Measurements from ENCODE around the gene DYSF.

Gene DYSF

GRCh38 chr2:71530641-71531332 is 77.4 kb downstream of the DYSF start:
- H3K4me1 ChIP-seq (ENCODE audit: control insufficient read depth in 1 of 2, insufficient read depth in 1 of 2, low read depth in 1 of 2, low read length in 1 of 2): peaks cover 12 to 13% of the 10 kb centered on the region in 2 experiments
- no peak for TF ChIP-seq CTCF (IDR thresholded peaks at IDR 0.05)
- H3K27ac ChIP-seq: peak overlapping the region; percentile 62
- H3K27me3 ChIP-seq: no peaks in the 10 kb centered on the region
- no peaks in the 10 kb centered on the region for H3K9me3 ChIP-seq
- H3K36me3 ChIP-seq: peaks cover 100% of the 10 kb centered on the region
- H3K4me3 ChIP-seq (ENCODE audit: low read depth in 1 of 2, low read length in 1 of 2): no peak overlapping the region

DNA sequence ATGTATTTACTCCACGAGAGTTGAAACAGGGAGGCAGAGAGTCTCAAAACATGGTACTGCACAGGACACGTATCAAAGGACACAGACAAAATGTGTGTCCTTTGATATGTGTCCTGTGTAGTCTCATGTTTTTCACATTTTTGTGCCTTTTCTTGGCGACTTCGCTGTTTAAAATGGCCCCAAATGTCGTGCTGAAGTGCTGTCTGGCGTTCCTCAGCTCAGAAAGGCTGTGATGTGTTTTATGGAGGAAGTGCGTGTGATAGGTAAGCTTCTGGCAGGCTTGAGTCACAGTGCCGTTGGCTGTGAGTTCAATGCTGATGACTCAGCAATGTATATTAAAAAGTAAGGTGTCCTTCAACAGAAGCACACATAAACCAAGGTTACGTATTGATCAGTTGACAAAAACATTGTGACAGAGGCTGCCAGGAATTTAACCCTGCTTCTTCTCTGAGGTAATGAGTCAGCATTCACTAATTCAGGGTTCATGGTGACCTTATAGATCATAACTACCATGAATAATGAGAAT is 78.2 kb downstream of the DYSF start:
- Histone ChIP-seq H3K9me3 (no peaks in the 10 kb centered on the region), H3K27ac (peak overlapping the region; percentile 62), H3K4me1 (ENCODE audit: control insufficient read depth in 1 of 2, insufficient read depth in 1 of 2, low read depth in 1 of 2, low read length in 1 of 2) (peaks cover 12 to 13% of the 10 kb centered on the region in 2 experiments)

GRCh38 chr2:71532327-71532726 is 79.0 kb downstream of the DYSF start:
- Histone ChIP-seq H3K27ac (peak overlapping the region; percentile 62), H3K36me3 (peaks cover 100% of the 10 kb centered on the region), H3K4me1 (ENCODE audit: control insufficient read depth in 1 of 2, insufficient read depth in 1 of 2, low read depth in 1 of 2, low read length in 1 of 2) (peaks cover 12 to 13% of the 10 kb centered on the region in 2 experiments)

More for the DNA sequence above, 78.2 kb downstream of the DYSF start:
- Histone ChIP-seq H3K4me3 (ENCODE audit: low read depth in 1 of 2, low read length in 1 of 2) (no peak overlapping the region), H3K36me3 (peaks cover 100% of the 10 kb centered on the region), H3K27me3 (no peaks in the 10 kb centered on the region)
- no peak for TF ChIP-seq CTCF (IDR thresholded peaks at IDR 0.05)

GRCh38 chr2:71534201-71534600 is 80.8 kb downstream of the DYSF start:
- Histone ChIP-seq H3K36me3 (peaks cover 100% of the 10 kb centered on the region), H3K4me3 (ENCODE audit: low read depth in 1 of 2, low read length in 1 of 2) (no peak overlapping the region), H3K27me3 (no peaks in the 10 kb centered on the region), H3K9me3 (no peaks in the 10 kb centered on the region), H3K4me1 (ENCODE audit: control insufficient read depth in 1 of 2, insufficient read depth in 1 of 2, low read depth in 1 of 2, low read length in 1 of 2) (peaks cover 26 to 27% of the 10 kb centered on the region in 2 experiments), H3K27ac (no peak overlapping the region)
- no peak for TF ChIP-seq CTCF (IDR thresholded peaks at IDR 0.05)

More at GRCh38 chr2:71532327-71532726, 79.0 kb downstream of the DYSF start:
- no peak for TF ChIP-seq CTCF (IDR thresholded peaks at IDR 0.05)
- H3K4me3 ChIP-seq (ENCODE audit: low read depth in 1 of 2, low read length in 1 of 2): no peak overlapping the region
- H3K27me3 ChIP-seq: no peaks in the 10 kb centered on the region
- no peaks in the 10 kb centered on the region for H3K9me3 ChIP-seq

GRCh38 chr2:71534826-71535225 is 81.5 kb downstream of the DYSF start:
- TF ChIP-seq CTCF (IDR thresholded peaks at IDR 0.05): no peak
- Histone ChIP-seq H3K4me3 (ENCODE audit: low read depth in 1 of 2, low read length in 1 of 2) (no peak overlapping the region), H3K36me3 (peaks cover 100% of the 10 kb centered on the region), H3K27me3 (no peaks in the 10 kb centered on the region), H3K27ac (no peak overlapping the region), H3K4me1 (ENCODE audit: control insufficient read depth in 1 of 2, insufficient read depth in 1 of 2, low read depth in 1 of 2, low read length in 1 of 2) (peaks cover 28 to 30% of the 10 kb centered on the region in 2 experiments), H3K9me3 (no peaks in the 10 kb centered on the region)
